Measurements from ENCODE around the gene HDAC4.

DNA sequence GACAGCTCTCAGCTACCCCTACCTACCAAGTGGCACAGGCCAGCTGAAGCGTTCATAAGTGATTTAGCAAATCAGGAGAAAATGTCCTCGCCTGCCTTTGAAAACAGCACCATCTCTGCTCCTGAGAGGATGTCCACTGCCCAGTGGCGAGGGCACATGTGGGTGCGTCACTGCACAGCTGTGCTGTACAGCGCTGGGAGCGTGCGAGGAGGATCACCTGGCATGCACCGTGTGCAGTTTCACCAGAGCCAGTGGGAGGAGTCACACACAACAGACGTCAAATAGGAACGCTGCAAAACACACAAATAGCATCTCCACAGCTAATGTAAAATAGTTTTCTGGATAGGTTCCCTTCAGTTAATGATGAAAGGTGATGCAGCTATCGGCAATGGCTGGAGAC, 154.1 kb downstream of the HDAC4 start:
- TF ChIP-seq CTCF (IDR thresholded peaks at IDR 0.05) (no peak), POLR2A (IDR thresholded peaks at IDR 0.05) (no peak)

All from tibial nerve (tissue), 3 donors.